ENCODE results near the gene RMC1.

- TF ChIP-seq, protein P1, sequence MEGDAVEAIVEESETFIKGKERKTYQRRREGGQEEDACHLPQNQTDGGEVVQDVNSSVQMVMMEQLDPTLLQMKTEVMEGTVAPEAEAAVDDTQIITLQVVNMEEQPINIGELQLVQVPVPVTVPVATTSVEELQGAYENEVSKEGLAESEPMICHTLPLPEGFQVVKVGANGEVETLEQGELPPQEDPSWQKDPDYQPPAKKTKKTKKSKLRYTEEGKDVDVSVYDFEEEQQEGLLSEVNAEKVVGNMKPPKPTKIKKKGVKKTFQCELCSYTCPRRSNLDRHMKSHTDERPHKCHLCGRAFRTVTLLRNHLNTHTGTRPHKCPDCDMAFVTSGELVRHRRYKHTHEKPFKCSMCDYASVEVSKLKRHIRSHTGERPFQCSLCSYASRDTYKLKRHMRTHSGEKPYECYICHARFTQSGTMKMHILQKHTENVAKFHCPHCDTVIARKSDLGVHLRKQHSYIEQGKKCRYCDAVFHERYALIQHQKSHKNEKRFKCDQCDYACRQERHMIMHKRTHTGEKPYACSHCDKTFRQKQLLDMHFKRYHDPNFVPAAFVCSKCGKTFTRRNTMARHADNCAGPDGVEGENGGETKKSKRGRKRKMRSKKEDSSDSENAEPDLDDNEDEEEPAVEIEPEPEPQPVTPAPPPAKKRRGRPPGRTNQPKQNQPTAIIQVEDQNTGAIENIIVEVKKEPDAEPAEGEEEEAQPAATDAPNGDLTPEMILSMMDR (IDR thresholded peaks at IDR 0.05; ENCODE audit: low read depth, low read length), result no peak
- no peak for TF ChIP-seq EZH2phosphoT487 (IDR thresholded peaks at IDR 0.05; ENCODE audit: low read depth)
Observed at GRCh38 chr18:23545247-23545789, 42.0 kb downstream of the RMC1 start.
